AG09309 (cell line): ENCODE measurements around the gene TBC1D17.
A peak's percentile ranks its signal among the peaks of the same experiment; 100 is the strongest.

Experiments used
- DNase-seq: peaks from one replicate; pipeline ENCODE4 v3.0.0-alpha.2; 2010; ENCODE audit warnings: low read depth
- H3K4me3 ChIP-seq: 2 replicates; pipeline ENCODE4 v1.5.1; 2011; ENCODE audit warnings: mild to moderate bottlenecking, low read depth, low read length, moderate library complexity; ENCODE audit not compliant: control insufficient read depth
- TF ChIP-seq, protein P1 (sequence below): IDR thresholded peaks from 2 replicates; pipeline ENCODE4 v1.5.1; 2011; ENCODE audit warnings: mild to moderate bottlenecking, low read depth, low read length, inconsistent platforms; ENCODE audit not compliant: insufficient read depth, control insufficient read depth; ENCODE audit errors: missing control alignments

Gene TBC1D17

GRCh38 chr19:49876422-49877019 is 981 bp upstream of the TBC1D17 start:
- DNase-seq, result peak; percentile 97
- TF ChIP-seq, protein P1, sequence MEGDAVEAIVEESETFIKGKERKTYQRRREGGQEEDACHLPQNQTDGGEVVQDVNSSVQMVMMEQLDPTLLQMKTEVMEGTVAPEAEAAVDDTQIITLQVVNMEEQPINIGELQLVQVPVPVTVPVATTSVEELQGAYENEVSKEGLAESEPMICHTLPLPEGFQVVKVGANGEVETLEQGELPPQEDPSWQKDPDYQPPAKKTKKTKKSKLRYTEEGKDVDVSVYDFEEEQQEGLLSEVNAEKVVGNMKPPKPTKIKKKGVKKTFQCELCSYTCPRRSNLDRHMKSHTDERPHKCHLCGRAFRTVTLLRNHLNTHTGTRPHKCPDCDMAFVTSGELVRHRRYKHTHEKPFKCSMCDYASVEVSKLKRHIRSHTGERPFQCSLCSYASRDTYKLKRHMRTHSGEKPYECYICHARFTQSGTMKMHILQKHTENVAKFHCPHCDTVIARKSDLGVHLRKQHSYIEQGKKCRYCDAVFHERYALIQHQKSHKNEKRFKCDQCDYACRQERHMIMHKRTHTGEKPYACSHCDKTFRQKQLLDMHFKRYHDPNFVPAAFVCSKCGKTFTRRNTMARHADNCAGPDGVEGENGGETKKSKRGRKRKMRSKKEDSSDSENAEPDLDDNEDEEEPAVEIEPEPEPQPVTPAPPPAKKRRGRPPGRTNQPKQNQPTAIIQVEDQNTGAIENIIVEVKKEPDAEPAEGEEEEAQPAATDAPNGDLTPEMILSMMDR, result no peak
- peak overlapping the region; percentile 96 for H3K4me3 ChIP-seq

- H3K4me3 ChIP-seq, result peak overlapping the region; percentile 96
- TF ChIP-seq, protein P1, result no peak
- DNase-seq, result peak; percentile 86
Observed at GRCh38 chr19:49877879-49878743, 609 bp downstream of the TBC1D17 start.

DNA sequence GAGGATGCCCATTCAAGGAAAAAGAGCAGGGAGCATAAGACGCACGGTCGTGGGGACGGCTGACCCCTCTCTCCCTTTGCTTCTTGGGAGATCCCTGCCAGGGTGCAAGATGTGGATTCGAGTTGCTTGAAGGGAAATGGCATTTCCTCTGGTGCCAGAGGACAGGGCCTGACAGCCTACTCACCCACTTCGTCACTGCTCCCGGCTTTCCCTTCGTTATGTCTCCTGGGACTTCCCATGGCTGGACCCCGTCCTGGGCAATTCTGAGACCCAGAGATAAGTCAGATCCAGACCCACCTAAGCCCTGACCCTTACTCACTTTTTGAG is 1.2 kb downstream of the TBC1D17 start:
- peak overlapping the region; percentile 96; the same call in 1 of the 2 replicates for H3K4me3 ChIP-seq
- TF ChIP-seq, protein P1, result no peak
- no peak for DNase-seq

GRCh38 chr19:49879243-49879963 is 1.9 kb downstream of the TBC1D17 start:
- no peak overlapping the region for H3K4me3 ChIP-seq
- DNase-seq, result no peak
- TF ChIP-seq, protein P1, result no peak

- no peak for DNase-seq
- H3K4me3 ChIP-seq, result no peak overlapping the region
- TF ChIP-seq, protein P1, result no peak
Observed at GRCh38 chr19:49880162-49880869, 2.8 kb downstream of the TBC1D17 start.

DNA sequence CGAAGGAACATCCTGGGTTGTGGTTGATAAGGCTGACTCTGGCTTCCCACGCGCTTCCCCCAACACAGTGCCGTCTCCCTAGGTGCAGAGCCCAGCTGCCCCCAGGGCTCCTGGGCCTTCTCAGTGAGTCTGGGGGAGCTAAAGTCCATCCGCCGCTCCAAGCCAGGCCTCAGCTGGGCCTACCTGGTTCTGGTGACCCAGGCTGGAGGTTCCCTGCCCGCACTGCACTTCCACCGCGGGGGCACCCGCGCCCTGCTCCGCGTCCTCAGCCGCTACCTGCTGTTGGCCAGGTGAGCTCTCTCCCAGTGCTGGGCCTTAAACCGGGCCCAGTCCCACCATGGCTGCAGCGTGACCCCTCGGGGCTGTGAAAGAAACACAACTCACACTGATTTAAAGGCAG is 3.7 kb downstream of the TBC1D17 start:
- TF ChIP-seq, protein P1, result no peak

More for the DNA sequence above, 3.7 kb downstream of the TBC1D17 start:
- no peak overlapping the region for H3K4me3 ChIP-seq
- DNase-seq, result no peak
